ENCODE data around the gene PACS1.
"Not testable (repeated sequence)": the region's sequence is repeated elsewhere in the genome, so short reads cannot be mapped to it uniquely, and the experiment has no call there.

PACS1 gene

DNA sequence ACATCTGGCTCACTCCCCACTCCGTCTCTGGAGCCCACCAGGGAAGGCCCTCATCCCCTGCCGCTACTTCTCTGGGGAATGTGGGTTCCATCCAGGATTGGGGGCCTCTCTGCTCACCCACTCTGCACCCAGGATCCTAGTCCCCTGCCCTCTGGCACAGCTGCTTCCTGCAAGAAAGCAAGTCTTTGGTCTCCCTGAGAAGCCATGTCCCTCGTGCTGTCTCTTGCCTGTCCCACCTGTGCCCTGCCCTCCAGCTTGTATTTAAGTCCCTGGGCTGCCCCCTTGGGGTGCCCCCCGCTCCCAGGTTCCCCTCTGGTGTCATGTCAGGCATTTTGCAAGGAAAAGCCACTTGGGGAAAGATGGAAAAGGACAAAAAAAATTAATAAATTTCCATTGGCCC is 207.0 kb downstream of the PACS1 start:
- not testable (repeated sequence) for DNase-seq (ENCODE audit: low read depth)

- peak; percentile 34 for DNase-seq (ENCODE audit: low read depth)
Measured at GRCh38 chr11:66277471-66278362, 207.6 kb downstream of the PACS1 start, which contains the start of gene CNIH2. Gene CNIH2, plus strand, starts transcription at chr11:66278175. Its CDS starts 282 bp downstream, at chr11:66278457.

- no peak for DNase-seq (ENCODE audit: low read depth)
Measured at GRCh38 chr11:66278363-66279091, 208.5 kb downstream of the PACS1 start.

- no peak for DNase-seq (ENCODE audit: low read depth)
Measured at GRCh38 chr11:66279092-66279734, 209.1 kb downstream of the PACS1 start.

GRCh38 chr11:66280428-66280827 is 210.4 kb downstream of the PACS1 start:
- DNase-seq (ENCODE audit: low read depth), result no peak

DNA sequence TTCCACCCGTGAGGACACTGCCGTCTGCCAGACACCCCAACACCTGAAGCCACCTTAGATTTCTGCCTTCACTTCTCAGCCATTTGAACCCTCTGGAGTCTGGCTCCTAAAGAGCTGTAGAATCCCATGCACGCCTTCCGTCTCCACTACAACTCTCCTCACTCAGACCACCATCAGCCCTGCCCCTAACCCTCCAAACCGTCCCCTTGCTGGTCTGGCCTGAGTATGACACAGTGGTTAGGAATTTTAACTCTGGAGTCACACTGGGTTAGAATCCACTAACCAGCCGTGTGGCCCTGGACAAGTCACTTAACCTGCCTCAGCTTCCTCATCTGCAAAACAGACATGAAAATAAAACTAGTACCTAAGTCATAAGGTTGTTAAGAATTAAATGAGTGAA is 210.9 kb downstream of the PACS1 start:
- DNase-seq (ENCODE audit: low read depth), result no peak

GRCh38 chr11:66281776-66282467 is 211.8 kb downstream of the PACS1 start:
- no peak for DNase-seq (ENCODE audit: low read depth)

- DNase-seq (ENCODE audit: low read depth), result peak; percentile 100
Measured at GRCh38 chr11:66282468-66283455, 212.7 kb downstream of the PACS1 start.

GRCh38 chr11:66283461-66284105 is 213.5 kb downstream of the PACS1 start:
- no peak for DNase-seq (ENCODE audit: low read depth)

DNA sequence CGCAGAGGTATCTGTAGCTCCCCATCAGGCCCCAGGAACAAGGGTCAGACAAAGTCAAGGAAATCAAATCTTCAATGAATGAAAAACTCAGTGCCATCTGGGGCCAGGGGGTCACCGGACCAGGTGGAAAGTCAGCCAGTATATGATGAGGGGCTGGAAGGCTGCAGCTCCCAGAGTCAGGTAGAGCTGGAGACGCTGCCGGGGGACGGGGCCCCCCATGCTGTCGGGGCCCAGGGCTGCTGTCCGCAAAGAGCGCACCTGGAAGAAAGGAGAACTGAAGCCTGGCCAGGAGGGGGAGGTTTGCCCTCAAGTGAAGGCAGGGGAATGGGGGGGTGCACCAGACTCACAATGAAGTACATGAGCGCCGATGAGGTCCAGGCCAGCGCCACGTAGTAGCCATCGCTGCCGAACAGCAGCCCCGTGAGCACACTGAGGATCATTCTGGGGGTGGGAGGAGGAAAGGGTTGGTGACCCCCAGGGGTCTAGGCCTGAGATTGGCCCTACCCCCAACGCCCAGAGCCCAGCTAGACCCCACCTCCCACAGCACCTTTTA is 214.5 kb downstream of the PACS1 start:
- no peak for DNase-seq (ENCODE audit: low read depth)

DNA sequence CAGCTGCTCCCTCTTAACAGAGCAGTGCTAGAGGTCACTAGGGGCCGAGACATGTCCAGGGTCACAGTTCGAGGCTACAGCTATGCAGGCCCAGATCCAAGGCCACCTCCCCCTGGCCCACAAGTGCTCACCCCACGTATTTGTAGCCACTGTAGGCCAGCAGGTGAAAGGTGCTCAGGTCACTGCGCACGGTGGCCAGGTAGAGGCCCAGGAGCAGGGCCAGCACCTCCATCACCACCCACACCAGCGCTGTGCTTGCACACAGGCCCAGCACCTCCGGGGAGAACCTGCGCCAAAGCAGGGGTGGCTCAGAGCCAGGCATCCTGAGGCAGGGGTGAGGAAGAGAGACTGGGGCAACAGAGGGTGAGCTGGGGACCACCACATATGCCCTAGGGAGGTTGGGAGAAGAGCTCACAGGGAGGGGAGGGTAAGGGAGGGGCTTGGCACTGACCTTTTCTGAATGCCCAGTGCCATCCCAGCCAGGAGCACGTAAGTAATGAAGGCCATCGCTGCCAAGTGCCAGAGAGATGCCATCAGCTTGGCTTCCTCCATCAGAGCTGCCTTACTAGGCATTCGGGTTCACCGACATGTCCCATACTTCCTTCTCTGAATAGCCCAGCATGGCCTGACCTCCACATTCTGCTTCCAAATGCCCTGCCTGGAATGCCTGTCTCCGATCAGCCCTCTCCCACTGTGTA is 215.3 kb downstream of the PACS1 start:
- DNase-seq (ENCODE audit: low read depth), result no peak

DNA sequence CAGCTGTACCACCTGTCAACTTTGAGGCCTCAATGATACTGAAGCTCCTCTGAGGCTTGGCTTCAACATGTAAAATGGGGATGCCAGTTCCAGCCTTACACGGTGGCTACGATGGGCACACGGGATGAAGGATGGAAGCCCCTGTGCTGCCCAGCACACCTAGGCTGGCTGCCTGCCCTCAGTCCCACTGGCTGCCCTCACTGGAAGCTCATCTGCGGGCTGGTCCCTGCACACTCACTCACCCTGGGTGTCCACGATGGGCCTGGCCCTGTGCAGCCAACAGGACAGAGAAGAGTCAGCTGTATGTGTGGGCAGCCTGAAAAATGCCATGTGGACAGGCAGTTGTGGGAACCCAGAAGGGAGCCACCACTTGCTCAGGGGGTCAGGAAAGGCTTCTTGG is 216.6 kb downstream of the PACS1 start:
- DNase-seq (ENCODE audit: low read depth), result no peak

DNA sequence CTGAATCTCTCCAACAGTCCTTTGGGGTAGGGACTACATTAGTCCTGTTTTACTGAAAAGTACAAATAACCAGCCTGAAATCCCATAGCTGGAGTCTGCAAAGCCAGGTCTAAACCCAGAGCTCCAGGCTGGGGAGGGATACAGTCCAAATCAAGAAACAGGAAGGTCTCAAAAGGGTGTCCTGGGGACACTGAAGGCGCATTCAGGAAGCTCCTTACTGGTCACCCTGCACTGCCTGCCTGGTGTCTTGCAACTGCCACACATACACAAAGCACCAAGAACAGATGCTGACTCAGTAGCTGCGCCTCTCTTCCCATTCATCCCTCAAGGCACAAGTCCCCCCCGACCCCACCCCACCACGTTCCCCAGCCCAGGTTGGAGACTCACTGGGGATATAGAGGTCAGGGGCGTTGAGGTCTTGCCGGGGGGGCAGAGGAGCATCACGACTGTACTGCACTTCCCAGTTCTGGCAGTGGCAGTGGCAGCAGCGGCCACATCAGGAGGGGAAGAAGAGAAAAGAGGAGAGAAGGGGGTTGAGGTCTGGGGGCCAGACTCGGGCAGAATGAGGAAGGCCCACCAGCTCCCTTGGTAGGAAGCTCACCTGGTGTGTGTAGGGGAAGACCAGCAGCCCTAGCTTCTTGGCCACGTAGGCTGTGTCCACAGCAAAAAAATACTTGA is 217.3 kb downstream of the PACS1 start:
- no peak for DNase-seq (ENCODE audit: low read depth)

DNA sequence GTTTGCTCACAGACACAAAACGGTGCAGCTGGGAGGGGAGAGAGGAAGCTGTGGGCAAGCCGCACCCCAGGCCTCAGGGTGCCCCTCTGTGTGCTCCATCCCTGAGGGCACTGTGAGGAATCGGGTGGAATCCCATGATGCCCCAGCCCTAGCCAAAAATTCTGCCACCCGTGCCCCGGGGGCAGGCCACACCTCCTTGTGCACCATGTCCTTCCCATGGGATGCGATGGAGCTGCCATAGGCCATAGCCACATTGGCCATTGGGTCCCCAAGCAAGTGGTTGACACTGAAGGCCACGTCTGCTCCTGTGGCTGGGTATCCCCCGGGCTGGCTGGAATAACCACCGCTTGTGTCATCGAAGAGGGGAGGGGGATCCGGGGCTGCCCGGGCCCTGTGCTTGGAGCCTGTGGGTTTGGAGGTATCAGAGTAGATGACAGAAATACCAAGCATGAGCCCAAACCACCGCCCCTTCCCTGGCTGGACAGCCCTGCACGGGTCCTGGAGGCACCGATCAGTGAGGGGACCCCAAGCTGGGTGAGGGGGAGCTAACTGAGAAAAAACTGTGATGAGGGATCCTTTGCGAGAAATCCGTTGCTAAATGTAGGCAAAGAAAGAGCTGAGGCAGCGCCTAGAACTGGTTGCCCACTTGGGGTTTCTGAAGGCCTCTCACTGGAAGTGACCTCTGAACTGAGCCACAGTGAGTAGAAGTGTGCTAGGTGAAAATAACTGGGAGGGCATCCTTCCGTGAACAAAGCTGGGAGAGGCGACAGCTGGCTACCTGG is 218.0 kb downstream of the PACS1 start:
- DNase-seq (ENCODE audit: low read depth), result no peak

- DNase-seq (ENCODE audit: low read depth), result peak; percentile 97
Measured at GRCh38 chr11:66288671-66289547, 218.8 kb downstream of the PACS1 start, which contains the start of gene YIF1A. Gene YIF1A, minus strand, starts transcription at chr11:66289143. Its CDS starts 158 bp downstream, at chr11:66288985.

- peak; percentile 61 for DNase-seq (ENCODE audit: low read depth)
Measured at GRCh38 chr11:66289548-66290329, 219.7 kb downstream of the PACS1 start.
